ENCODE measurements around the gene MPPED1.

Gene MPPED1, protein sequence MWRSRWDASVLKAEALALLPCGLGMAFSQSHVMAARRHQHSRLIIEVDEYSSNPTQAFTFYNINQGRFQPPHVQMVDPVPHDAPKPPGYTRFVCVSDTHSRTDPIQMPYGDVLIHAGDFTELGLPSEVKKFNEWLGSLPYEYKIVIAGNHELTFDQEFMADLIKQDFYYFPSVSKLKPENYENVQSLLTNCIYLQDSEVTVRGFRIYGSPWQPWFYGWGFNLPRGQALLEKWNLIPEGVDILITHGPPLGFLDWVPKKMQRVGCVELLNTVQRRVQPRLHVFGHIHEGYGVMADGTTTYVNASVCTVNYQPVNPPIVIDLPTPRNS

DNA sequence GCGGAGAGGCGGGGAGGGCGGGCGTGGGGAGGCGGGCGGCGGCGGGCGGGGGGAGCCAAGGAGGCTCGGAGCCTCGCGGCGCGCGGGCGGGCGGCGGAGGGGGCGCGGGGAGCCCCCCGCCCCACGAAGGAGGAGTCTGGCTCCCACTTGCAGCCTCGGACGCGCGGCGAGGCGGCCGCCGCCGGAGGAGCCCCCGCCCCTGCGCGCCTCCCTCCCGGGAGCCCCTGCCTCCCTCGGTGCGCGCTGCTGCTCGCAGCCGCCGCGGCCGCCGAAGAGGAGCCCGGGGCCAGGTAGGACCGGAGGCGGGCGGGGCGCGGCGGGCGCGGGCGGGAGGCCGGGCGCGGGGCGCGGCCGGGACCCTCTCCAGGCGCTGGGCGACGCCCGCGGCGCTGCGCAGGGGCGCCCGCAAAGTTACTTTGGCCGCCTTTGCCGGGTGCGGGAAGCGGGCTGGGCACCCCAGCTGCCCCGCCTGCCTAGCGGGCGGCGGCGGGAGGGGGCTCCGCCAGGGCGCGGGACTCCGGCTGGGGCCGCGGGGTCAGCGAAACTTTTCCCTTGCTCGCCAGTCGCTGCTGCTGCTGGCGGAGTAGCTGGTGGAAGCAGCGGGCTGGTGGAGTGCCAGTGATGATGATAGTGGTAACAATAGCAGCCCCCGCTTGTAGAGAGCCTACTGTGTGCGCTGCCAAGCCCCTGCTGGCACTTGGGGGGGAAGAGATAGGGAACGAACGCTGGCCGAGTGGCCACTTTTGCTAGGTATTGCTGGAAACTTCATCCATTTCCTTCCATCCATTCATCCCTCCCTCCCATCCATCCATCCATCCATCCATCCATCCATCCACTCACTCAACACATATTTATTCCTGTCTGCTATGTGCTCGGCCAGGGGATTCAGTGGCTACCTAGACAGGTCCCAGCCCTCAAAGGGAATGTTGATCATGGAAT is at the start of gene MPPED1:
TSS of gene MPPED1 (plus strand) at position 146 of the 939 bp plus-strand sequence. CDS start 12,972 bp downstream, outside the sequence.
- ATAC-seq (no peak), DNase-seq (no peak)
- Mint-ChIP-seq H3K9me3 (no peaks in the 10 kb centered on the region), H3K27me3 (peaks cover 58% of the 10 kb centered on the region), H3K4me3 (no peak within 1 kb of the TSS), H3K36me3 (ENCODE audit: low read depth) (no peaks in the 10 kb centered on the region), H3K4me1 (no peaks in the 10 kb centered on the region), H3K27ac (no peak within 1 kb of the TSS)

DNA sequence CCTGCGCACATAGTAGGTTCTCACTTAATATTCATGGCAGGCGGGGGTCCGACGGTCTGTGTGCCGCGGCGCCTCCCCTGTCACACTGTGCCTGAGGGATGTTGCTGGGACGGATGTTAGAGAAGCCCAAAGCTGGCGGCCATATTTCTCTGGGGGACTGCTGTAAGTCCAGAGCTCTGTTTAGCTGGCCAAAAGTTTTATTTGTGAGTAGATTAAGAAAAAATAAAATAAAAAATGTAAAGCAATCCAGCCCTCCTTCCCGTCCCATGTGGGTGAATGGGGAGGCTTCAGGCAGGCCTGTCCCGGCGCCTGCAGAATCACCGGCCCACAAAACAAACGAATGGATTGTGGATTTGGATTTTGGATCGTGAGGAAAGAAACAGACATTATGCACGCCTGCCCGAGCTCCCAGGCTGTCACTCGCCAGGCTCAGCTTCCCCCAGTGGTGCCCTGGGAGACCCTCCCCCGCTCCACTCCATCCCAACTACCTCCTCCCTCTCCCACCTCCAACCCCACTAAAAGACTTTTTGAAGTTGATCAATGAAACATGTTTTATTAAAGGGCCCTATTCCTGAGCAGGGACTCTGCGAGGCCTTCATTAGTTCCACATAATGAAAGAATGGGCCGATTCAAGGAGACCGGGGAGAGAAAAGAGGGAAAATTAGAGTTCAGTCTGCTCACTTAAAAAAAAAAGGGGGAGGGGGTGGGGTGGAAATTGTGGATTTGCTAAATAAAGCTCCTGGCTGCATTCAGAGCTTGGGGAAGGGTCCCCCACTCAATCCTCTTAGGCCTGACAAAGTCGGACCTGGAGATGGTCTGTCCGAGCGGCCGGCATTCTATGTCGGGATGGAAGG is 48.3 kb upstream of the MPPED1 start:
- Mint-ChIP-seq H3K27me3 (peaks cover 14% of the 10 kb centered on the region), H3K27ac (no peak overlapping the region), H3K9me3 (no peaks in the 10 kb centered on the region), H3K4me3 (no peak overlapping the region), H3K36me3 (ENCODE audit: low read depth) (no peaks in the 10 kb centered on the region), H3K4me1 (no peaks in the 10 kb centered on the region)
- no peak for ATAC-seq
- DNase-seq = no peak

- Mint-ChIP-seq H3K4me3 (no peak overlapping the region), H3K27ac (no peak overlapping the region), H3K27me3 (peaks cover 16% of the 10 kb centered on the region), H3K36me3 (ENCODE audit: low read depth) (no peaks in the 10 kb centered on the region), H3K4me1 (no peaks in the 10 kb centered on the region), H3K9me3 (no peaks in the 10 kb centered on the region)
- DNase-seq (no peak), ATAC-seq (no peak)
Measured at GRCh38 chr22:43364169-43364435, 47.7 kb upstream of the MPPED1 start.

DNA sequence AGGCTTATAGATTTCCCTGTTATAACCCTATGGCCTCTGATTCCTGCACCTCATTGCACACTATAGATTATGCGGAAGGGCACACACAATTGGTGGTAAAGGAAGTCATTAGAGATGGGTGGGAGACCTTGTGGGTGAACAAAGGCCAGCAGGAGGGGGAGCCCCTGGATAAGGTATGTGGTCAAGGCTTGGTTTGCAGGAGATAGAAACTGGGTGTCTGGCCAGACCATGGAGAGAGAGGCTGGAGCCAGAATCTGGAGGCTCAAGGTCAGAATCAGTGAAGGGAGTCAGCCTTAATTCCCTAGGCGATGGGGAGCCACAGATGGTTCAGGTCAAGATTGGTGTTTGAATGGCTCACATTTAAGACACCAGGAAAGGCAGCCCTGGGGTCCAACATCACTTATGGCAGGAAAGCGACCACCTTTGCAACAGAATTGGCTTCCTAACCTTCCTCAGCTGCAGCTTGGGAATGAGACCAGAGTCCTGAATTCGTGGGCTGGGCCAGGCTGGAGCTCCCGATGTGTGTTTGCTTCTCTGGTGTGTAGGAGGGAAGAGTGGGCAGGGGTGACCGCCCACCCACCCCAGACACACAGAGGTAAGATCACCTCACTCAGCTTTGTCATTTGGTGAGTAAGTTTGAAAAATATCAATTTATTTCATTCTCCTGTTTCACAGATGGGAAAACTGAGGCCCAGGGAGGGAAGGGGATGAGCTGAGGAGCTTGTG is 45.9 kb upstream of the MPPED1 start:
- Mint-ChIP-seq H3K27me3 (peaks cover 31% of the 10 kb centered on the region), H3K9me3 (no peaks in the 10 kb centered on the region), H3K4me3 (no peak overlapping the region), H3K36me3 (ENCODE audit: low read depth) (no peaks in the 10 kb centered on the region), H3K4me1 (no peaks in the 10 kb centered on the region), H3K27ac (no peak overlapping the region)
- ATAC-seq = no peak
- no peak for DNase-seq

- Mint-ChIP-seq H3K27ac (no peak overlapping the region), H3K9me3 (no peaks in the 10 kb centered on the region), H3K36me3 (ENCODE audit: low read depth) (peaks cover 2% of the 10 kb centered on the region), H3K27me3 (peaks cover 46% of the 10 kb centered on the region), H3K4me1 (no peaks in the 10 kb centered on the region), H3K4me3 (no peak overlapping the region)
- DNase-seq (no peak), ATAC-seq (no peak)
Measured at GRCh38 chr22:43370036-43370435, 41.8 kb upstream of the MPPED1 start.

GRCh38 chr22:43375951-43376455 is 35.8 kb upstream of the MPPED1 start:
- no peak for DNase-seq
- Mint-ChIP-seq H3K4me3 (no peak overlapping the region), H3K4me1 (peaks cover 22% of the 10 kb centered on the region), H3K27ac (no peak overlapping the region), H3K27me3 (peaks cover 55% of the 10 kb centered on the region), H3K36me3 (ENCODE audit: low read depth) (peaks cover 2% of the 10 kb centered on the region), H3K9me3 (no peaks in the 10 kb centered on the region)
- ATAC-seq = no peak

DNA sequence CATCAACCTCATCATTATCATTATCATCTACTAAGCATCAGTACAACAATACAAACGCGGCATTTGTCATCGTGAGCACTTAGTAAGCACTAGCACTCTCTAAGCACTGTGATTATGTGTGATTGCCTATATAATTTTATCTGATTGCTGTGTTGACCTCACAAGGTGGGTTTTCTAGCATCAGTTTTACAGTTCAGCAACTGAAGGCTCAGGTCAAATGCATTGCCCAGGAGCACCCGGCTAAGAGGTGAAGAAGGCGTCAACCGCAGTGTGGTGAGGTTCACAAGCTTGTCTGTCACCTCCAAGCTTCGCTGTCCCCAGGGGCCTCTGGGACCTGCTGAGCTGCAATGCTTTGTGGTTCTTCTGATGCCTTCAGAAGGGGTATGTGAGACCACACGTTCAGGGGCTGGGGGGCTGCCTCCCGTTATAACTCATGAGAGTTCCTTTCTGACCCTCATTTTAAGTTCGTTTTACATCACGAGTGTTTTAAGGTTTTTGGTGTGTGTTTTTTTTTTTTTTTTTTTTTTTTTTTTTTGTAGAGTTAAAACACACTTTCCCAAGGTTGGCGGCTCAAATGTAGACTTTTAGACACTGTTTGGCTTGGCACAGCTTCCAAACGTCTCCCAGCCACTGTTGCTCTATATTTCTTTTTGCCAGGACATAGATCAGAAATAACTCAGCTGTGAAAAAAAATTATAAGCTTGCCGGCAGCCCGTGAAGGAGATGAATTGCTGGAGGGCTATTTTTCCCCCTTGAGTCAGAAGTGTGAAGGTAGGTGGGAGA is 34.9 kb upstream of the MPPED1 start:
- H3K36me3 Mint-ChIP-seq (ENCODE audit: low read depth) = peaks cover 2% of the 10 kb centered on the region
- H3K27ac Mint-ChIP-seq = no peak overlapping the region
- H3K9me3 Mint-ChIP-seq = no peaks in the 10 kb centered on the region
- H3K27me3 Mint-ChIP-seq = peaks cover 49% of the 10 kb centered on the region
- peaks cover 24% of the 10 kb centered on the region for H3K4me1 Mint-ChIP-seq
- H3K4me3 Mint-ChIP-seq = no peak overlapping the region
- peak; percentile 75 for ATAC-seq
- DNase-seq = peak; percentile 37

DNA sequence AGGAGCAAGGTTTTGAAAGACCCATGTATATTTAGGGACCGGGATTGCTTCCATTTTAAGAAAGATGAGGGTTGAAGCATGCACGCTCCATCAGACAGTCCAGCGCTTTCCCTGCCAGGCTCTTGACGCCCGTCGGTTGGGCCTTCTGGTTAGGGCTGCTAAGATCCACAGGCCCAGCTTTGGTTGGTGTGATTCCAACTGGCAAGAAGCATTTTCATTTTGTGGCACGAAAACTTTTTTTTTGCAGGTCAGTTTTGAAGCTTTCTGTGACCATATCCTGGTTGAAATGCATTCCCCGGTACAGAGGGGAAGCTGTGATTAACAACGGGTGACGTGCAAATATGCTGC is 34.3 kb upstream of the MPPED1 start:
- H3K27me3 Mint-ChIP-seq = peaks cover 48% of the 10 kb centered on the region
- H3K4me3 Mint-ChIP-seq = no peak overlapping the region
- ATAC-seq (no peak), DNase-seq (no peak)
- peaks cover 2% of the 10 kb centered on the region for H3K36me3 Mint-ChIP-seq (ENCODE audit: low read depth)
- no peak overlapping the region for H3K27ac Mint-ChIP-seq
- no peaks in the 10 kb centered on the region for H3K9me3 Mint-ChIP-seq
- H3K4me1 Mint-ChIP-seq = peaks cover 24% of the 10 kb centered on the region

GRCh38 chr22:43377896-43378704 is 33.7 kb upstream of the MPPED1 start:
- DNase-seq (no peak), ATAC-seq (no peak)
- H3K4me1 Mint-ChIP-seq = peaks cover 24% of the 10 kb centered on the region
- peaks cover 2% of the 10 kb centered on the region for H3K36me3 Mint-ChIP-seq (ENCODE audit: low read depth)
- H3K9me3 Mint-ChIP-seq = no peaks in the 10 kb centered on the region
- H3K27ac Mint-ChIP-seq = no peak overlapping the region
- H3K4me3 Mint-ChIP-seq = no peak overlapping the region
- peaks cover 47% of the 10 kb centered on the region for H3K27me3 Mint-ChIP-seq

DNA sequence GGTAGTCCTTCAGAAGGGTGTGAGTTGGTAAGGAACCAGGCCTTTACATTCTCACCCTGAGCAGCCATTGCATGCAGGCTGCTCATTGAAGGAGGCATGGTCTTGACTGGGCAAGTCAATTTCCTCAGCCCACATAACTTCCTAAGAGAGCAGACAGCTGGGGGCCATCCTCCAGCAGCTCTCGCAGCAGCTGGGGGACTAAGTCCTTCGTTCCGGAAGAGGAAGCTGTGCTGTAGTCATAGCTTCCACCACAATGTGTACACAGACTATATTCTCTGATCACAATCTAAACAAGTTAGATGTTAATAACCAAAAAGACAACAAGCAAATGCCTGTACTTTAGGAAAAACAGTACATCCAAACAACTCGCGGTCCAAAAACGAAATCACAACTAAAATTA is 30.1 kb upstream of the MPPED1 start:
- H3K9me3 Mint-ChIP-seq = no peaks in the 10 kb centered on the region
- ATAC-seq = no peak
- H3K4me3 Mint-ChIP-seq = no peak overlapping the region
- H3K27ac Mint-ChIP-seq = no peak overlapping the region
- peaks cover 25% of the 10 kb centered on the region for H3K4me1 Mint-ChIP-seq
- no peaks in the 10 kb centered on the region for H3K36me3 Mint-ChIP-seq (ENCODE audit: low read depth)
- DNase-seq = no peak
- H3K27me3 Mint-ChIP-seq = peaks cover 45% of the 10 kb centered on the region

DNA sequence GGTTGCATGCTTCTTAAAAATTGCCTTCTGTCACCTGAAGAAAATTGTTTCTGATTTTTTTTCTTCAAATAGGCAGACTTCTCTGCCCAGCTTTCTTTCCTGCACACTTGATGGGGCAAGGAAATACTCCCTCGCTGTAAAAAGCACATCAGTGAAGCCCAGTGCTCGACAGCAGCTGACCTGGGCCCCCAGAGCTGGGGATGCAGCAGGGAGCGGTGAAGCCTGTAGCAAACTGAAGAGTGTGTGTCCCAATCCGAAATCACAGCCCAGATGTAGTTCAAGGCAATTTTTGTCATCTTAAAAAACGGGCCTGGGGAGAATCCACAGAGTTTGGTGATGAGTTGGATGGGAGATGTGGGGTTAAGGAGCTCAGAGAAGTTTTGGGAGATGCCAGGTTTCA is 27.0 kb upstream of the MPPED1 start:
- DNase-seq = no peak
- H3K36me3 Mint-ChIP-seq (ENCODE audit: low read depth) = no peaks in the 10 kb centered on the region
- no peak for ATAC-seq
- no peak overlapping the region for H3K27ac Mint-ChIP-seq
- H3K4me1 Mint-ChIP-seq = peaks cover 5% of the 10 kb centered on the region
- no peak overlapping the region for H3K4me3 Mint-ChIP-seq
- peaks cover 30% of the 10 kb centered on the region for H3K27me3 Mint-ChIP-seq
- no peaks in the 10 kb centered on the region for H3K9me3 Mint-ChIP-seq

DNA sequence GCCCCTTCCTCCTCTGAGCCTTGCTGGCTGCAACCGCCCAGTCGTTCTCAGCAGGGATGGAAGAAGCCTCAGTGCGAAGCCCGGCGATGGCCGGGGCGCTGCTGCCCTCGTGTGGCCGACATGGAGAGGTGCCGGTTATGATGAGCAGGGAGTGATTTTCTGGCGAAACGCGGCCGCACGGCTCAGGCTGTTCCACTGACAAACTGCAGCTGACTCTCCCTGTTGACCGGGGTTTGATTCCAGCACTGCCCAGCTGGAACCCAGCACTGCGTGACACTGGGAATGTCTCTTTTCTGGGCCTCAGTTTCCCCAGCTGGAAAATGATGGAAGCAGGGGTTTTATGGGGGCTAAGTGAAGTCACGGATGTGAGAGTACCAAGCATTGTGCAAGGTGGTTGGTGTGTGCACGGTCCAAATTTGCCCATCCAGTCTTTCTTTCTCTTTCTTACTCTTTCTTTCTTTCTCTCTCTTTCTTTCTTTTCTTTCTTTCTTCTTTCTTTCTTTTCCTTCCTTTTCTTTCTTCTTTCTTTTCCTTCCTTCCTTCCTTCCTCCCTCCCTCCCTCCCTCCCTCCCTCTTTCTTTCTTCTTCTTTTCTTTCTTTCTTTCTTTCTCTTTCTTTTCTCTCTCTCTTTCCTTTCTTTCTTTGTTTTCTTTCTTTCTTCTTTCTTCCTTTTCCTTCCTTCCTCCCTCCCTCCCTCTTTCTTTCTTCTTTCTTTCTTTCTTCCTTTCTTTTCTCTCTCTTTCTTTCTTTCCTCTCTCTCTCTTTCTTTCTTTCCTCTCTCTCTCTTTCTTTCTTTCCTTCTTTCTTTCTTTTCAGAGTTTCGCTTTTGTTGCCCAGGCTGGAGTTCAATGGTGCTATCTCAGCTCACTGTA is 25.8 kb upstream of the MPPED1 start:
- DNase-seq = peak; percentile 77
- ATAC-seq = peak; percentile 83
- Mint-ChIP-seq H3K4me1 (peaks cover 5% of the 10 kb centered on the region), H3K36me3 (ENCODE audit: low read depth) (no peaks in the 10 kb centered on the region), H3K27ac (no peak overlapping the region), H3K4me3 (no peak overlapping the region), H3K27me3 (peaks cover 26% of the 10 kb centered on the region), H3K9me3 (no peaks in the 10 kb centered on the region)

All from activated naive CD8-positive, alpha-beta T cell treated with anti-CD3 and anti-CD28 coated beads, Interleukin-2, amount 50 U/mL, for 24 hours (primary cell).